OCI-LY1 (cell line): ENCODE data around the gene C4orf51.

ENCODE experiments used
- H2AFZ ChIP-seq: fragments of 200-600 bp; sonication (generic), shearing (Covaris generic); 2 replicates; pipeline ENCODE4 v1.6.0; 2014; ENCODE audit warnings: antibody characterized with exemption, mild to moderate bottlenecking, low read length
- H3F3A ChIP-seq: fragments of 200-600 bp; sonication (generic), shearing (Covaris generic); 2 replicates; pipeline ENCODE4 v1.6.0; 2014; ENCODE audit warnings: mild to moderate bottlenecking, antibody characterized with exemption, low read length, moderate library complexity; ENCODE audit not compliant: insufficient read depth
- H3K27ac ChIP-seq: fragments of 200-600 bp; sonication (generic); 2 replicates; pipeline ENCODE4 v1.5.1; 2014; ENCODE audit warnings: low read length, mixed run types, mild to moderate bottlenecking, low read depth; ENCODE audit not compliant: poor library complexity, severe bottlenecking
- H3K27me3 ChIP-seq: fragments of 200-600 bp; sonication (generic); 2 replicates; pipeline ENCODE4 v1.6.0; 2014; ENCODE audit warnings: antibody characterized with exemption, mild to moderate bottlenecking, low read length, moderate library complexity; ENCODE audit not compliant: insufficient read depth
- H3K36me3 ChIP-seq: fragments of 200-600 bp; sonication (generic); 2 replicates; pipeline ENCODE4 v1.6.1; 2014; ENCODE audit warnings: mild to moderate bottlenecking, antibody characterized with exemption, low read length, moderate library complexity, mixed read lengths; ENCODE audit not compliant: insufficient read depth
- H3K4me1 ChIP-seq: fragments of 200-600 bp; sonication (generic); 2 replicates; pipeline ENCODE4 v1.5.1; 2014; ENCODE audit warnings: mild to moderate bottlenecking, low read length, moderate library complexity; ENCODE audit not compliant: insufficient read depth, severe bottlenecking
- H3K4me2 ChIP-seq: fragments of 200-600 bp; sonication (generic), shearing (Covaris generic); 2 replicates; pipeline ENCODE4 v1.6.1; 2014; ENCODE audit warnings: low read length
- H3K4me3 ChIP-seq: fragments of 200-600 bp; sonication (generic); 2 replicates; pipeline ENCODE4 v1.5.1; 2014; ENCODE audit warnings: low read length, low read depth, mild to moderate bottlenecking, mixed read lengths; ENCODE audit not compliant: poor library complexity, severe bottlenecking
- H3K79me2 ChIP-seq: fragments of 200-600 bp; shearing (Covaris generic); 2 replicates; pipeline ENCODE4 v1.6.1; 2016; ENCODE audit warnings: mixed run types, low read length, mixed read lengths; ENCODE audit not compliant: insufficient read depth
- H3K9ac ChIP-seq: fragments of 200-600 bp; sonication (generic), shearing (Covaris generic); 2 replicates; pipeline ENCODE4 v1.6.1; 2014; ENCODE audit warnings: mild to moderate bottlenecking, low read length, mixed read lengths
- H3K9me2 ChIP-seq: fragments of 200-600 bp; sonication (generic), shearing (Covaris generic); 2 replicates; pipeline ENCODE4 v1.6.1; 2014; ENCODE audit warnings: low read depth, mild to moderate bottlenecking, low read length, mixed read lengths
- H3K9me3 ChIP-seq: fragments of 200-600 bp; shearing (Covaris generic); 2 replicates; pipeline ENCODE4 v1.6.1; 2014; ENCODE audit warnings: low read length, mixed read lengths
- H4K20me1 ChIP-seq: fragments of 200-600 bp; sonication (generic), shearing (Covaris generic); 2 replicates; pipeline ENCODE4 v1.6.0; 2016; ENCODE audit warnings: mild to moderate bottlenecking, low read length; ENCODE audit not compliant: insufficient read depth
- CTCF ChIP-seq: fragments of 200-600 bp; sonication (generic), shearing (Covaris generic); IDR thresholded peaks from 2 replicates; pipeline ENCODE4 v1.5.1; 2017; ENCODE audit warnings: mild to moderate bottlenecking, antibody characterized with exemption, low read length, moderate library complexity, mixed read lengths
- EZH2 ChIP-seq: fragments of 200-600 bp; sonication (generic), shearing (Covaris generic); IDR thresholded peaks from 2 replicates; pipeline ENCODE4 v1.8.0; 2017; ENCODE audit warnings: borderline replicate concordance, mixed run types, mild to moderate bottlenecking, antibody characterized with exemption, low read length, moderate library complexity, mixed read lengths

C4orf51 gene

DNA sequence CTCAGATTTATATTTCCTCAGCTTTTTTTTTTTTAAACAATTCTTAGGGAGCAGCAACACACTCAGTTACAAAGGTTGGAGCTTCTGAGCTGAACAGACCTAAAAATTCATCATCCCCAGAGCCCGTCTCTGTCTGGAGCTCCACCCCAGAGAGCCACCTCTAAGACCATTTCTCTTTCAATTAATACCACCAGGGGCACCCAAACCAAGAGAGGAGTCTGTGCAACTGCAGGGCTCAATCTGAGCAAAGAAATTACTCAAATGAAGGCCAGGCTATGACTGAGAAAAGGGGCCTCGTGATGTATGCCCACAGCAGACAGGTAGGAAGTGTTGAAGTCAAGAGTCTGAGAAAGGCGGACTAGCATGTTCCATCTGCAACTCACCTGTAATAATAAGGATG lies 95.5 kb downstream of the C4orf51 start:
- H2AFZ ChIP-seq, result no peak overlapping the region
- no peak overlapping the region for H3K9ac ChIP-seq
- no peaks in the 10 kb centered on the region for H3K4me1 ChIP-seq
- H4K20me1 ChIP-seq, result no peaks in the 10 kb centered on the region
- H3K36me3 ChIP-seq, result peaks cover 74% of the 10 kb centered on the region
- H3K4me3 ChIP-seq, result no peak overlapping the region
- H3K9me2 ChIP-seq, result no peaks in the 10 kb centered on the region
- no peak overlapping the region for H3K27ac ChIP-seq
- no peaks in the 10 kb centered on the region for H3K27me3 ChIP-seq
- H3F3A ChIP-seq, result no peaks in the 10 kb centered on the region
- H3K4me2 ChIP-seq, result no peak overlapping the region
- no peaks in the 10 kb centered on the region for H3K79me2 ChIP-seq
- no peak for TF ChIP-seq EZH2
- TF ChIP-seq CTCF, result peak; percentile 13; the same call in 1 of the 2 replicates
- H3K9me3 ChIP-seq, result no peaks in the 10 kb centered on the region

- Histone ChIP-seq H3K27ac (no peak overlapping the region), H3K36me3 (peaks cover 69% of the 10 kb centered on the region), H3K9ac (no peak overlapping the region), H3K9me3 (no peaks in the 10 kb centered on the region), H3K79me2 (no peaks in the 10 kb centered on the region), H3K27me3 (no peaks in the 10 kb centered on the region), H3K4me2 (no peak overlapping the region), H3K9me2 (no peaks in the 10 kb centered on the region), H3K4me3 (no peak overlapping the region), H4K20me1 (no peaks in the 10 kb centered on the region), H3F3A (no peaks in the 10 kb centered on the region), H3K4me1 (no peaks in the 10 kb centered on the region), H2AFZ (no peak overlapping the region)
- TF ChIP-seq EZH2 (no peak), CTCF (no peak)
These were observed 96.3 kb downstream of the C4orf51 start for GRCh38 chr4:145776208-145776607.

GRCh38 chr4:145779319-145779801 lies 99.4 kb downstream of the C4orf51 start:
- Histone ChIP-seq H3K4me3 (no peak overlapping the region), H3K4me1 (no peaks in the 10 kb centered on the region), H3K27ac (no peak overlapping the region), H3K79me2 (no peaks in the 10 kb centered on the region), H3K36me3 (peaks cover 43% of the 10 kb centered on the region), H4K20me1 (no peaks in the 10 kb centered on the region), H3K9me2 (no peaks in the 10 kb centered on the region), H3K27me3 (no peaks in the 10 kb centered on the region), H2AFZ (no peak overlapping the region), H3F3A (no peaks in the 10 kb centered on the region), H3K9me3 (no peaks in the 10 kb centered on the region), H3K4me2 (no peak overlapping the region), H3K9ac (no peak overlapping the region)
- TF ChIP-seq CTCF (no peak), EZH2 (no peak)
